Left hindlimb (tissue), 1 donor: Measurements from ENCODE around the gene BDH1.
"Not testable (repeated sequence)": the region's sequence is repeated elsewhere in the genome, so short reads cannot be mapped to it uniquely, and the experiment has no call there.

Experiments used
- DNase-seq: peaks from one replicate; pipeline ENCODE4 v3.0.0-alpha.2; 2018

Gene BDH1

DNA sequence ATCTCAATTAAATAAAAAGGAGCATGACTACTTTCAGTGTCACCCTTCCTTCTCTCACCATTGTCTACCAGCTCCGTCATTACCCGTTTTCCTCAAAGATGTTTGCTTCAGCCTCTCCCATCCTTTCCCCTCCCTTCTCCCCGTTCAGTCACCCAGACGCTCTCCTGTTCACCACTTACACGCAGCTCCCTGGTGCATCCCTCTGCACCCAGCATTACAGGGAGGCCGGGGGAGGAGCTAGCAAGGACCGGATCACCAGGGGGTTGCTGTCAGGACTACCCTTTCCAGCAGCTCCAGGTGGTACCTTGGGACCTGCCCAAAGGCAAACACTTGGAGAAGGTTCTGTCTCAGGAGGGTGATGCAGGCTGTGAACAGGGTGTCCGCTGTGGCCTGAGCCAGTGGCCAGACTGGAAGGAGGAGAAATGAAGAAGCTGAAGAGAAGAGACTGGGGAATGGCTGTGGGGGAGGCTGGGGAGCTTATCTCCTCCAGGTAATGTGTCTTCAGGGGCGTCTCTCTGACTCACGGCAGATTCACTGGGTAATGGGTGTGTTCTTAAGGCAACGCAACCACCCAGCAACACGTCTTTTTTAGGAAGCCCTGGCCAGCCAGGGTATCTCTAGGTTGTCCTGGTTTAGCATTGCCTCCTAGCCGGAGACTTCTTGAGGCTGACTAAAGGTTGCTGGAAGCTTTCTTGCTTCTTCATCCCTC is 21.8 kb upstream of the BDH1 start:
- no peak for DNase-seq

DNA sequence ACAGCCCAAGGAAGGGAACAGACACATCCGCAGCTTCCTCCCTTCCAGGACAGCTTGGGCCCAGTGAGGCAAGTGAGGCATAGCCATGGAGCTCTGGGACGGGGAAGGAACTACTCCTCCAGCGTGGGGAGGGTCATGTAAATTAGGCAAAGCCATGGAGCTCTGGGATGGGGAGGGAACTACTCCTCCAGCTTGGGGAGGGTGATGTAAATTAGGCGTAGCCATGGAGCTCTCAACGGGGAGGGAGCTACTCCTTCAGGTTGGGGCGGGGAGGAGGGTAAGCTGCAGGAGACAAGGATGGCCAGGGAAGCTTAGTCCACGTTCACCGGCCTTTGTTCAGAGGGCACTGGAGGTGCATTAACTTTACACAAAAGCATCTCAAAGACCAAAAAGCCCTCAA is 21.1 kb upstream of the BDH1 start:
- DNase-seq = no peak

DNA sequence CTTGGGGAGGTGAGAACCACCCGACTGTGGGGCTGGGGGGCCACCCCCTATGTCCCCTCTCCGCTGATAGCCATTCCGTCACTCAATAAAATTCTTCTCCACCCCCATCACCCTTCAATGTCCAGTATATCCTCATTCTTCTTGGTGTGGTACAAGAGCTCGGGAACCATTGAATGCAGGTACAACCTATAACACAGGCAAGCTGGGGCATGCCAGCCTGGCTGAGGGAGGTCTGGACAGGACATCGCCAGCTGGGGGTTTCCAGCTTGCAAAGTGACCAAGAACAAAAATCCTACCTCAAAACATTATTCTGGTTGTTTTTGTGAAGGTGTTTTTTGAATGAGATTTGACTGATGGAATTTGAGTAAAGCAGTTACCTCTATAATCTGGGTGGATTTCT is 19.6 kb upstream of the BDH1 start:
- no peak for DNase-seq

DNA sequence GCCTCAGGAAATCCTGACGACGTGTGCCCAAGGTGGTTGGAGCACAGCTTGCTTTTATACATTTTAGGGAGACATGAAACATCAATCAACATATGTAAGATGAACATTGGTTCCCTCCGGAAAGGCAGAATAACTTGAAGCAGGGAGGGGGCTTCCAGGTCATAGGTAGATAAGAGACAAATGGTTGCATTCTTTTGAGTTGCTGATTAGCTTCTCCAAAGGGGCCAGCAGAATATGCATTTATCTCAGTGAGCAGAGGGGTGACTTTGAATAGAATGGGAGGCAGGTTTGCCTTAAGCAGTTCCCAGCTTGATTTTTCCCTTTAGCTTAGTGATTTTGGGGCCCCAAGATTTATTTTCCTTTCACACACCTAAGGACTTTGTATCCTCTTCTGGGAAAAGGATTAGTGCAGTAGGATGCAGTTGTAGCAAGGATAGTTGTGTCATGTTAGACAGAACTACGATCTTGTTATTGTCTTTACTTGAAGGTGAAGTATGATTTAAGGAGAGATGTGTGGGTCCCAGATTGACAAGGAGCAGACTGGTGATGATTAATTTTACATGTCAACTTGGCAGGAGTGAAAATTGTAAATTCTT is 18.7 kb upstream of the BDH1 start:
- not testable (repeated sequence) for DNase-seq

DNA sequence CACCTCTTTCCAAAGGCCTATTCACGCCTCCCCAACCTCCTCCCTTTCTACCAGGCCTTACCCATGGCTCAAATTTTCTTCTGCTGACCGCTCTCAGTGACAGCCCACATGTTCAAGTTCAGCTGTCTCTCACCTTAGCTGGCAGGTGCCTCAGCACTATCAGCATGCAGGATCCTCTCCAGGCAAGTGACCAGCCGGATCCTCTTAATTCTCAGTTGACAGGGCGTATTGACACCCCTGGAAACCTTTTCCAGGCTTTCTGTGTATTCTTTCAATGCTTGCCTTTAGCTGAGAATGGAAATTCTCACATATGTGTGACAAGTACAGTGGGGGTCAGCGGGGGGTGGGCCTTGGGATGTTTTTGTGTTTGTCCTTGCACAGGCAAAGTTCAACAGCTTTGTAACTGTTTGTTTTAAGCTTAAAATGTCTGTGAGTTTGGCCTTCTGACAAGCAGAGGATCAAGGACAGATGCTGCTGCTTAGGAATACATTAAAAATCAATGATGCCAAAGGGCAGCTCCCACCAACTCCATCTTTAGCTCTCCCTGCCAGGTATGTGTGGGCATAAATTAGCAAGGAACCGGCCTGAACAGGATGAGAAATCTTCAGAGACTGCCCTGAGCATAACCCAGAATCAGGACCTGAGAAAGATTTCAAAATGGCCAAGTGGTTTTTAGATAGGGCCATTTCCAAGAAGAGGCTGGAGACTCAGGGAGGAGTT is 17.4 kb upstream of the BDH1 start:
- no peak for DNase-seq

DNA sequence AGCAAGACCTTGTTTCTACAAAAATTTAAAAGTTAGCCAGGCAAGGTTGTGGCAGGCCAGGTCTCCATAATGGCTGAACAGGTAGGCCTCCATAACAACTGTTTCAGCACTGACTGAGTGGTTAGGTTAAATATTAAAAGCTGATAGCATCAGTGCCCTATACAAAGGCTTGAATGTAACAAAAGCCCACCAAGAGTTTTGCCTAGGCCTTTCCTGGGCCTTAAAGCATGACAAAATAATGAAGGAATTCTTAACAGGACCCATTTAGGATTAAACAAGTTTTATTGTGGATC is 16.1 kb upstream of the BDH1 start:
- not testable (repeated sequence) for DNase-seq

DNA sequence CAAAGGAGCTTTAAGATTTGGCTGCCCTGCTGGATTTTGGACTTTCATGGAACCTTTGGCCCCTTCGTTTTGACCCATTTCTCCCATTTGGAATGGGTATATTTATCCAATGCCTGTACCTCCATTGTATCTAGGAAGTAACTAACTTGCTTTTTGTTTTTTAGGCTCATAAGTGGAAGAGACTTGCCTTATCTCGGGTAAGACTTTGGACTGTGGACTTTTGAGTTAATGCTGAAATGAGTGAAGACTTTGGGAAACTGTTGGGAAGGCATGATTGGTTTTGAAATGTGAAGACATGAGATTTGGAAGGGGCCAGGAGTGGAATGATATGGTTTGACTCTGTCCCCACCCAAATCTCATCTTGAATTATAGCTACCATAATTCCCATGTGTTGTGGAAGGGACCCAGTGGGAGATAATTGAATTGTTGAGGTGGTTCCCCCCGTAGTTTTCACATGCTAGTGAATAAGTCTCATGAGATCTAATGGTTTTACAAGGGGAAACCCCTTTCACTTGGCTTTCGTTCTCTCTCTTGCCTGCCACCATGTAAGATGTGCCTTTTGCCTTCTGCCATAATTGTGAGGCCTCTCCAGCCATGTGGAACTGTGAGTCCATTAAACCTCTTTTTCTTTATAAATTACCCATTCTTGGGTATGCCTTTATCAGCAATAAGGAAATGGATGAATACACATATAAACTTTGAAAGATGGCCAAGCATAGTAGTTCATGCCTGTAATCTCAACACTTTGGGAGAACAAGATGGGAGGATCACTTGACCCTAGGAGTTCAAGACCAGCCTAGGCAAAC is 15.5 kb upstream of the BDH1 start:
- DNase-seq = not testable (repeated sequence)

DNA sequence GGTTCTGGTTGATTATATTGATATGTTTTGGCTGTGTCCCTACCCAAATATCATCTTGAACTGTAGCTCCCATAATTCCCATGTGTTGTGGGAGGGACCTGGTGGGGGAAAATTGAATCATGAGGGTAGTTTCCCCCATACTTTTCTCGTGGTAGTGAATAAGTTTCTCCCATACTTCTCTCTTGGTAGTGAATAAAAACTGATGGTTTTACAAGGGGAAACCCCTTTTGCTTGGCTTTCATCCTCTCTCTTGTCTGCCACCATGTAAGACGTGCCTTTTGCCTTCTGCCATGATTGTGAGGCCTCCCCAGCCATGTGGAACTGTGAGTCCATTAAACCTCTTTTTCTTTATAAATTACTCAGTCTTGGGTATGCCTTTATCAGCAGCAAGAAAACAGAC is 13.7 kb upstream of the BDH1 start:
- DNase-seq = not testable (repeated sequence)

DNA sequence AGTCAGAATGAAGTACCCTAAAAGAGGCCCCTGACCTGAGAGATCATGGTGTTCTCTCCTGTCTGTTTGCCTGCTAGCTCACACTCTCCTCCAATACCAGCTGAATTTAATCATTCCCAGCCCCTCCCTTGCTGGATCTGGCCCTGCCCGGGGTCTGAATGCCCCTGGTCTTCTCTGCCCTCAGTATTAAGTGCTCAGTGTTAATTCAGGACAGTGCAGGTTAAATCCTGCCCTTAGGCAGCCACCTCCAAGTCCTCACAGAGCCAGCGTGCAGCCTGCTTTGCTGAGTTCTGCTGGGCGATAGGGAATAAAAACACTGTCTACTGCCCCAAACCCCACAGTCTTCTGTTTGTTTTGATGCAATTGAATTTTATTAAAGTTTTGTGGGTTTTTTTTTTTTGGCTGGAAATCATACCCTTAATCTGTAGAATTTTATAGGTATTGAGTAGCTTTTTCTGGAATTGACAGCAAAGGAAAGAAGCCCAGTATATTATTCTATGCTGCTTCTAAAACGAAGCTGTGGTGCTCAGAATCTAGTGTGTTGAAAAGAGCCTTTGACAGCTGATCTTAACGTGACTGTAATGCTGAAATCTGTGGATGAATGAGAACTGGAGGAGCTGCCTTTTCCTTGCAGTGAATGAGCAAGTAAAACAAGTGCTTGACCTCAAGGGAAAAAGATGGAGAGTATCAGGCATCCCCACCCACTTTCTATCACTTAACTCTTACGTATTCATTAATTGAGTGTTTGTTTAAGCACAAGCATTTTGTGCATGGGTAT is 12.3 kb upstream of the BDH1 start:
- no peak for DNase-seq

DNA sequence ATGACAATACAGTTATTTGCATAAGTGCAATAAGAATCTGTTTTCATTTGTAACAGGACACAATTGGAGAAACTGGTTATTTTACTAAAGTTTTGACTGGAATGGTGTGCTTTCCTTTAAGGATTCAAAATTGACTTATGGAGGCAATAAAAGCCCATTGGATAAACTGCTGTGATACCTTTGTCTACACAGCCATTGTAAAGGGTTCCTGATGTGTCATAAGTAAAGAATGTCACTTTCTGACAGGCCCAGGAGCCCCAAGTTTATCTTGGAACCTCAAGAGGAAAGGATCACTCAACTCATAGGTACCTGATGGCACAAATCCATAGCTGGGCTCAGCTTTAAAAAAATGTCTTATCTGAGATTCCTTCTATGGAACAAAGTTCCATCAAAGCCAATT is 10.4 kb upstream of the BDH1 start:
- DNase-seq = not testable (repeated sequence)

DNA sequence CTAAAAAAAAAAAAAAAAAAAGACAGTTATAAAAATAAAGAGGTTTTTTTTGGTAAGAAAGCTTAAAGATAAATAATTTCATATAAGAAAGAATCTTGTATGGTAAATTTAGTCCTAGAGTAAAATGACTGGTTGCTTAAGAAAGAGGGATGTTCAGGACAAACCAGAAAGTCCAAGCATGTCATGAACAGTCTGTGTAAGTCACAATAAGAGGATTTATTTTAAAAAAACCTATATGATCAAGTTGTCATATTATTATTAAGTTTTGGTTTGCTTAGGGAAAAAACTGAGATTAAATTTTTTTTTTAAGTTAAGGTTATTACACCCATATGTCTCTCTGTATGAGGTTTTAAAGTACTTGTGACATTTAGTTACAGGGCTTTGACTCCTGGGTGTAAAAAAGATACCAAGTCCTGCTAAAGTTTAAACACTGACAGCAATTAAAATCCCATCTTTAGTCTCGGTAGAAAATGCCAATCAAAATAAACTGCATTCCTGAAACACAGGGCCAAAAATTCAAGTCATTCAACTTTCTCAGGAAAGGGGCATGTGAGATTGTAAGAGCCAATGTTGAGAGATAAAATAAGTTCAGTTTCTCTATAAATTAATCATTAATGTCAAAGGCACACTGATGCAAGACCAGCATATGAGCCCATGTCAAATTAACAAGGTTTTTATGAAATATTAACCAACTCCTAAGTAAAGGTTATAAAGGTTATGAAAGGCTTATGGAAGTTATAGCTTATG is 8.5 kb upstream of the BDH1 start:
- no peak for DNase-seq

DNA sequence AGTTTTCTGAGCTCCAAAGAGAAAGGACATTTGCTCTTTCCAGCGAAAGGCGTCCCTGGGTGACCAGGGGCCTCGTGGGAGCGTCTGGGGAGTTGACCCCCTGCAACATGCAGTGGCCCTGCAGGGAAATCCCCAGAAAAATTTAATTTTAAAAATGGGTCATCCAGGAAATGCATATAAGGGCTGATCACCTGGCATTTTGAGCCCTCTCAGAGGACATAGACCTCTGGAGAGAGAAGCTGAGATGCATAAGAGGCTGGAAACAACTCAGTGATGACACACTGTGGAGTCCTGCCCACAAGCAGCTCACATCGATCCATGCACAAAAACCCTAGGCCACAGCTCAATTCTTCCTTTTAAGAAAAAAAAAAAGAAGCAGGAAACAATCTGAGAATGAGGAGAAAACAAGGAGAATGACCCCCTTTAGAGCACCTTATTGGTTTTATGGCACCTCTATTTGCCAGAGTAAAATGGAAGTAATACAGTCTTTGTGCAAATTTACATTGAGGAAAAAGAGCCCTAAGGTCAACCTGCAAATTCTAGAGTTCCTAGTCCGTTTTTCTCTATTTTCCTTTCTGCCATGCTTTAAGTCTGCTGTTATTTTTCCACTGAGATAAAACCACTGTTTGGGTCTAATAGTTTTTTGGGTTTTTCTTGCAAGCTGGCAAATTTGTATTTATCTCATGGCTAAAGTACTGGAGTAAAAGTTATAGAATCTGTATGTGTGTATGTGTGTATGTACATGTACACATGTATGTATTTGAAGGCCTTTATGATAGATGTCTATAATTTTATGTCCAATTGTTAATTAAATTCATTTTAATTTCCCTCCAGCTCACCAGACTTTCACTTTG is 6.9 kb upstream of the BDH1 start:
- DNase-seq = no peak

DNA sequence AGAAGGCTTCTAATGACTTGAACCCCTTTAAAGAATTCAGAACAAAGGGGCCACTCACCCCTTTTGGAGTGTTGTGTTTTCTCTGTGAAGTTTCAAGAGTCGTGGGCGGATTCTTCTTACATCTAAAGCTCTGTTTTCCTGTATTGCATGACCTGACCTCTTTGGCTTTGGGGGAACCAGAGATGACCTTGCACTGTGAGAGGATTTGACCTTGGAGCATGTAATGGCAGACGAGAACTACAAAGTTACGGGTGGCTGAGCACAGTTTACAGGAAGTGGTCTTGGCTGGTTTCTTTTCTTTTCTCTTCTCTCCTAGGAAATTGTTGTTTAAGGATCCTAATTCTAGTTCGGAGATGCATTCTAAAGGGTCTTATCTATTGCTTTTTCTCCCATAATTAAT is 6.2 kb upstream of the BDH1 start:
- no peak for DNase-seq

DNA sequence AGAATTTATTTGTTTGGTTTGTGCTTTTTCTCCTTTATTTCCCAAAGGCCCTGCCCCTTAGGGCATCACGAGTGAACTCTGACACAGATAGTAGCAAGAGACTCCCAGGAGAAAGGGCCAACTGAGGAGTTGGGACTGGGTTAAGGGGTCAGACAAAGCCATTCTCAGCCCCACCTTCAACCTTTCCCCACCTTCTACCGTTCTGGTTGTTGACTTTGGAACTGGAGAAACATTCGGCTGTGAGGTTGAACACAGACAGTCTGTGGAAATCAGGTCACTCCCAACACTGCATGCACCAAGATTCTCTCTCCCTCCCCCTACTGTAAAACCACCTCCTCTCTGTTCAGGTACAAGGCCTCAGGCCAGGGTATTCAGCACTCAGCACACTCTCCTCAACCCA is 3.9 kb upstream of the BDH1 start:
- DNase-seq = no peak

DNA sequence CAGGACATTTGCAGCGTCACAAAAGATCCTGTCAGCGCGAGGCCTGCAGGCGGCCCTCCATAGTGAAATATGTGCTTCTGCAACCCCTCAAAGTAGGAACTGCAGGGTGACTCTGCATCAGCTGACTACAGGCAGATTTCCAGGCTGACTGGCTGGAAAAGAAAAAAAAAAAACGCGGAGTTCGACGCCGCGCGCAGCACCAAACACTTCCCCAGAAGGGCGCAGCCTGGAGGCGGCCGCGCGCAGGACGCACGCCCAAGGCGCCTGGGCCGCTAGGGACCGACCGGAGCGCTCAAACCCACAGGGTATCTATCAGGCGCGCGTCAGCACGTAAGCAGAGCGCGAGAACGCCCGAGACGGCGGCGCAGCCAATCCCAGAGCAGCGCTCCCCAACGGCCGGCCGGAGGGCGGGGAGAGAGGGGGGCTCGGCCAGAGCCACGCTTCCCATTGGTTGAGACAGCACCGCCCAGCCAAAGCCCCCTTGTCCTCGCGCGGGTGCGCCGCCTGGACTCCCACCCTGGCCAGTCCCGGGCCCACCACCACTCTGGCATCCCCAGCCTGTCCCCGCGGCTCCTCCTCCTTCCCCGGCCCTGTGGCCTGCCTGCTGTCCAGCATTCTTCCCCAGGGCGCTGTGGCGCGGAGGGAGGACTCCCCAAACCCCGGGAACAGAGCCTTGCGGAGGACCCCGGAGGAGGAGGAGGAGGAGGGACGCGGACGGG is 1.0 kb downstream of the BDH1 start:
- DNase-seq = peak; percentile 93

DNA sequence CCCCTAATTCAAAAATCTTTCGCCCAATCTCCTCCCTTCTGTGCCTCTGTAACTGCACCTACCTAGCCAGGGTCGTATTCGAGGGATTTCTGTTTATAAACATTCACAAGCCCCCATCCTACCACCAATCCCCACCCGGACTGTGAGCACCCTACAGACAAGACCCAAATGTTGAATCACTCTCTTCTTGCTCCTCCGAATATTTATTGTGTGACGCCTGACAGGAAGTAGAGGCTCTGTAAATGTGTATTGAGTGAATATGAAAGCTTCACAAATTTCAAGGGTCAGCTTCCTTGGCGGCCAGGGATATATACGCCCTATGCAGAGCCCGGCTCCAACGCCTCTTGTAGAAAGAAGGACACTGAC is 1.6 kb downstream of the BDH1 start:
- DNase-seq = no peak

DNA sequence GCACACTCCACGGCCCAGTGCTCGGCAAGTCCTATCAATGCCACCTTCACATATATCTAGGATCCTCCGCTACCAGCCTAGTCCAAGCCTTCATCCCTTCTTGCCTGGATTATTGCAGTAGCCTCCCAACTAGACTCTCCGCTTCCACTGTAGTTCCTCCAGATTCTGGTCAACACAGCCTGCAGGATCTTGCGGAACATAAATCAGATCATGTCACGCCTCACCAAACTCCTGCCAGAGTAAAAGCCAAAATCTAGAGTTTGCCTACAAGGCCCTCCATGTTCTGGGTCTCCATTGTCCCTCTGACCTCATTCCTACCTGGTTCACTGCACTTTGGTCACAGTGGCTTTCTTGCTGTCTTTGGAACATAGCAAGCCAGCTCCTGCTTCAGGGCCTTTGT is 3.6 kb downstream of the BDH1 start:
- DNase-seq = no peak

DNA sequence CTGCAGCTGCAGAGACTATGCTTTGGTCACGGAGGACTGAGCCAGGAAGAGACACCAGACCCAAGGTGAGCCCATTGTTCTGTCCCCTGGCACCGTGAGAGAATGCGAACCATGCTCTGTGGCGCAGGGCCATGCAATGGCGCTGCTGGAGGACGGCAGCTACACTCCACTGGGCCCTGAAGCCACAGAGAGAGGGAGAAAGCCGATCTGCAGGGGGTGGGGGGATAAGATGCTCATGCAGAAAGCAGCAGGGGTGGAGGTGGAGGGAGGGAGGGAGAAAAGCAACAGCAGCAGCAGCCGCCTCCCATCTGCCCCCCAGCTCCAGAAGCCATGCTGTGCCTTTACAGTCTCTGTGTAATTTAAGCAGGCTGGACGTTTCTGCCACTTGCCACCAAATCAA is 5.3 kb downstream of the BDH1 start:
- no peak for DNase-seq

DNA sequence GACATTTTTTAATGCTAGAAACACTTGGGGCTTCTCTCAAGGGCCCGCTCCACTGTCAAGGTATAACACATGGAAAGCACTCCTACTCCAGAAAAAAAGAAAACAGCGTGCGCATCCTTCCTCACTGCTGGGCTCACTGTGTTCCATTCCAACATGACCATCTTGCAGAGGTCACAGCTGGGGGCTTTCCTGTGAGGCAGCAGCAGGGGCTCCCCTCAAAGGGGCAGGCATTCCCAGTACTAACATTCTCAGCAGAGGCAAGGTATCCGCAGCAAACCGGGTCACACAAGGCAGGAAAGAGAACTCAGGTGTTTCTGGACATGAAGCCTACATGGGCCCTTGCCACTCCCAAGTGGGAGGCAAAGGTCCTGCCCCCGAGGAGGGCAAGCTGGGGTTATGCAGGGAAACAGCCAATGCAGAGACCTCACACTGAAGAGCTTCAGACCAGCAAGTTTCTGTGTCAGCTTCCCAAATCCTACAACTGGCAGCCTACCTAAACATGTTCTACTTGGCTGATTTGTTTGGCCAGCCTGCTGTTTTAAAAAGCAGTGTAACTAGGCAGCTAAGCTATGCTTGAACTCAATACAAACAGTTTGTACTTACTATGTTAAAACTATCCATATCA is 6.4 kb downstream of the BDH1 start:
- DNase-seq = no peak
